CD4-positive, alpha-beta memory T cell (primary cell): ENCODE results near the gene PSG5. TPM values are rescaled to one million over a fixed set of nuclear protein-coding genes. Genes with fewer than 3 reads are reported as not detected.
"Not testable (repeated sequence)": the region's sequence is repeated elsewhere in the genome, so short reads cannot be mapped to it uniquely, and the experiment has no call there.

Source experiments
- CTCF ChIA-PET: fragments of 350-600 bp; sonication (Branson Sonifier 250); formaldehyde crosslinking; loops from one replicate; lab custom pipeline; 2021; ENCODE audit warnings: inconsistent platforms; ENCODE audit not compliant: partially characterized antibody; lab: Charles Lee
- POLR2A ChIA-PET: fragments of 350-600 bp; sonication (Branson Sonifier 250); formaldehyde crosslinking; loops from one replicate; lab custom pipeline; 2021; ENCODE audit not compliant: partially characterized antibody; lab: Charles Lee
- DNase-seq, 5 donors: peaks; one replicate each; pipeline versions ENCODE4 v3.0.0 to v3.0.0-alpha.2; 2020 to 2022; ENCODE audit warnings: mixed read lengths in 1 of 5
- H3K27ac ChIP-seq: one replicate; pipeline ENCODE4 v1.7.0; 2013; ENCODE audit warnings: low read depth, low read length
- H3K27me3 ChIP-seq: 2 replicates; pipeline ENCODE4 v1.7.0; 2013; ENCODE audit warnings: mild to moderate bottlenecking, low read length, moderate library complexity; ENCODE audit not compliant: insufficient read depth
- H3K36me3 ChIP-seq: 2 replicates; pipeline ENCODE4 v1.7.0; 2013; ENCODE audit warnings: mild to moderate bottlenecking, low read length, moderate library complexity; ENCODE audit not compliant: insufficient read depth
- H3K4me1 ChIP-seq: 2 replicates; pipeline ENCODE4 v1.7.0; 2013; ENCODE audit warnings: mild to moderate bottlenecking, low read length, moderate library complexity; ENCODE audit not compliant: insufficient read depth
- H3K4me3 ChIP-seq, 2 donors: one replicate each; pipeline ENCODE4 v1.7.0; 2013; ENCODE audit warnings: low read length in 2 of 2, mild to moderate bottlenecking in 1 of 2
- H3K9me3 ChIP-seq, 2 donors: one replicate each; pipeline ENCODE4 v1.7.0; 2013; ENCODE audit warnings: low read length in 2 of 2, control low read depth in 1 of 2; ENCODE audit not compliant: control insufficient read depth in 1 of 2
- H3K27ac Mint-ChIP-seq, 7 donors: one replicate each; pipeline ENCODE4 v1.8.0; 2020 to 2021; ENCODE audit warnings: mixed read lengths in 7 of 7, mild to moderate bottlenecking in 6 of 7, inconsistent platforms in 3 of 7, moderate library complexity in 3 of 7
- H3K27me3 Mint-ChIP-seq, 2 donors: one replicate each; pipeline ENCODE4 v1.8.0; 2020 to 2021; ENCODE audit warnings: mixed read lengths in 2 of 2
- H3K36me3 Mint-ChIP-seq, 2 donors: one replicate each; pipeline ENCODE4 v1.8.0; 2020 to 2021; ENCODE audit warnings: mixed read lengths in 2 of 2, inconsistent platforms in 1 of 2, mild to moderate bottlenecking in 1 of 2
- H3K4me1 Mint-ChIP-seq, 4 donors: one replicate each; pipeline ENCODE4 v1.8.0; 2020 to 2021; ENCODE audit warnings: mixed read lengths in 4 of 4, mild to moderate bottlenecking in 1 of 4
- H3K4me3 Mint-ChIP-seq, 8 donors: one replicate each; pipeline ENCODE4 v1.8.0; 2020 to 2021; ENCODE audit warnings: mixed read lengths in 8 of 8, mild to moderate bottlenecking in 7 of 8, moderate library complexity in 6 of 8, inconsistent platforms in 3 of 8
- H3K9me3 Mint-ChIP-seq, 8 donors: one replicate each; pipeline ENCODE4 v1.8.0; 2020 to 2021; ENCODE audit warnings: mixed read lengths in 8 of 8, mild to moderate bottlenecking in 5 of 8, inconsistent platforms in 3 of 8, moderate library complexity in 1 of 8
- intact Hi-C: fragments of 100-400 bp; cut with micrococcal nuclease; formaldehyde crosslinking; loops from one replicate; pipeline ENCODE4 v1.15.1; 2023
- polyA plus RNA-seq, 2 donors: library from polyadenylated mRNA; unstranded; fragments of 300-500 nt; fragmentation: Illumina TruSeq; gene quantifications; one replicate each; pipeline ENCODE4 v1.2.3, GENCODE V29; 2021
- total RNA-seq, 2 experiments: library from RNA; stranded (reverse); gene quantifications; one replicate each; pipeline ENCODE4 v1.2.3, GENCODE V29; 2021

Gene PSG5
- total and polyA plus RNA-seq, 4 experiments from 2014 or later: not detected

DNA sequence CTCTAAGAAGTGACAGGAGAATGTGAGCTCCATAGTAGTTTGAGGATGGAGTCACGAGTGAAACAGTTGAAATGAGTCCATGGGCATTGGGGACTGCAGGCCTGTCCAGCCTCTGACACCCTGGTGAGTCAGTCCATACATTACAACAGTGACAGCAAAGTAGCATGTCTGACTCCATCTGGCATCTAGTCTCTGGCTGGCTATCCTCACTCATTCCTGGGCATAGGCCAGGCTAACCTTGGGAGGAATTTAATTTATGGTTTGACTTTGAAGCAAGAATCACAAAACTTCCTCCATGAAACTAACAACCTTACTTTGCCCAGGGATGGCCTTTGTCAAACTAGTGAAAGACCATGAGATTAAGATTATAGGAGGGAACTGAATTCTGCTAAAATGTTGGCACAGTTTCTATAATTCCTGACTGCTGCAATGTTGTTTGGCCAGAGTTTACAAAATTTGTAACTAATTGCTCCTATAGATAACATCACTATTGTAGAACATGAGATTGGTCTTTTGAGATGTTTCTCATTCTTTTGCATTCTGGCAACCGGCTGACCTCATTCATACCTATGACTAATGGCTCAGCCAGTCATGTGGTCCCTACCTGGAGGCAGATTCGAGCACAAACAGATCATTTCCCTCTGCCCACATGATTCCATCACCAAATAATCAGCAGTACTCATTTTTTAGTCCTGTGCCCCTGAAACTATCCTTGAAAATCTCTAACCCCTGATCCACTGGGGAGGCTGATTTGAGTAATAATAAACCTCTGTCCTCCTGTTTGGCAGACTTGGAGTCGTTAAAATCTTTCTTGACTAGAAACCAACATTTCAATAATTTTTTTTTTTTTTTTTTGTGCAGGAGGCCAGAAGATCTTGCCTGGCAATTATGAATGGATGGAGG is 4.2 kb downstream of the PSG5 start:
- H3K4me3 Mint-ChIP-seq, H3K36me3 Mint-ChIP-seq, H3K27me3 ChIP-seq, H3K27ac Mint-ChIP-seq, H3K27ac ChIP-seq, DNase-seq, H3K9me3 Mint-ChIP-seq, H3K4me3 ChIP-seq, H3K4me1 ChIP-seq, H3K36me3 ChIP-seq, intact Hi-C loops, H3K9me3 ChIP-seq, POLR2A ChIA-PET, H3K4me1 Mint-ChIP-seq, CTCF ChIA-PET: not testable (repeated sequence)
- peaks cover 2 to 15% of the 10 kb centered on the region in 2 donors for H3K27me3 Mint-ChIP-seq

DNA sequence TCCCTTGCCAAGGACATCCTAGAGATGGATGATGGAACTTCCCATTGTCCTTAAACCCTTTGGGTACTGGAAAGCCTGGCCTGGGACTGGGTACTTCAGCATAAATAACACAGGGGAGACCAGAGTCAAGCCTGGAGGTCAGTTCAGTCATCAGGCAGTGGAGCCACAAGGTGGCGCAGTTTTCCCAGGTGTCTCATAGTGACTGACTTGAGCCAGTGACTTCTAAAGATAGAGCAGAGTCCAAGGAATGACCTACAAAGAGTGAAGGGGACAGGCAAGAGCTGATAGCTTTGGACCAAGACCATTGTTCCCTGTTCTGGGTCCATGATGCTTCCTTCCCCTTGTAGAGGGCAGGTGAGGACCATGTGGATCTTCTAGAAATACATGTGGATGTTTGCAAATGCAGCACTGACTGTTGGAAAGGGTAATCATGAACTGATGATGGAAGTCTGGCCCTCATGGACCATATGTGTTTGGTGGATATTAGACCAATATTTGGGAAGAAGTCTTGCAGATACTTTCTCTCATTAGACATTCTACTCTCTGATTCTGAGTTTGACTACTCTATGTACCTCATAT is 6.7 kb downstream of the PSG5 start:
- H3K4me1 ChIP-seq, H3K27me3 ChIP-seq, POLR2A ChIA-PET, H3K4me3 Mint-ChIP-seq, H3K36me3 Mint-ChIP-seq, H3K36me3 ChIP-seq, DNase-seq, H3K9me3 Mint-ChIP-seq, H3K27ac ChIP-seq, H3K27me3 Mint-ChIP-seq, CTCF ChIA-PET, intact Hi-C loops, H3K9me3 ChIP-seq, H3K4me1 Mint-ChIP-seq, H3K4me3 ChIP-seq: not testable (repeated sequence)
- peak overlapping the region in 1 of 7 donors; percentile 7 for H3K27ac Mint-ChIP-seq

DNA sequence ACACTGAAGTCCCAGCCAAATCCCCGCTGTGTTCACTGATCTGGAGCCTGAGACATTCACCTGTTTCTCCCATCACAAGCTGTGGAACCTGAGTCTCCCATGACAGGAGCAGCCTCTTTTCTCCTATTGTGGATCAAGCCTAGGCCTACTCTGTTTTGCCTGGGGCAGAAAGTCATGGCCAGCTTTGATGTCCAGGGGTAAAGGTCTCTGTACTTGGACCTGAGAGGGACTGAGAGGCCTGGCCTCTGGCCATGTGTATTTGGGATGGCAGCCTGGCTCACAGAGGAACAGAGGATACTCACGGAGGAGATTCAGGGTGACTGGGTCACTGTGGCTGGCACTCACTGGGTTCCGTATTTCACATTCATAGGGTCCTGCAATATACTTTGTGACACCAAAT is 7.8 kb downstream of the PSG5 start:
- H3K9me3 ChIP-seq, H3K9me3 Mint-ChIP-seq, DNase-seq, H3K4me1 ChIP-seq, H3K27me3 ChIP-seq, H3K27ac Mint-ChIP-seq, intact Hi-C loops, H3K4me3 ChIP-seq, POLR2A ChIA-PET, H3K4me3 Mint-ChIP-seq, H3K36me3 Mint-ChIP-seq, H3K36me3 ChIP-seq, H3K4me1 Mint-ChIP-seq, H3K27me3 Mint-ChIP-seq, CTCF ChIA-PET, H3K27ac ChIP-seq: not testable (repeated sequence)

DNA sequence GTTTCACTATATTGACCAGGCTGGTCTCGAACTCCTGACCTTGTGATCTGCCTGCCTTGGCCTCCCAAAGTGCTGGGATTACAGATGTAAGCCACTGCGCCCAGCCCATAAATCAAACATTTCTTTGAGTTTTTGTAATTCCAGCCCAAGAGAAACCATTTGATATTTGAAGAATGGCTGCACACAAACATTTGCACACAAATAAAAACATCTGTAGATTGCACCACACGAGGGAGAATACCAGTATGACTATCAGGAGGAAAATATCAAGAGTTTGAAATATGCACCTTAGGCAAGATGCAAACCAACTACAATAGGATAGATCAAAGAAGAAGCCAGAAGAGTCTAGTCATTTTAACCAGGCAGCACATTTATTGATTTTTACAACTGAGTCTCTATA is 20.4 kb downstream of the PSG5 start:
- H3K4me1 ChIP-seq, H3K36me3 ChIP-seq, intact Hi-C loops, H3K9me3 ChIP-seq, H3K36me3 Mint-ChIP-seq, POLR2A ChIA-PET, H3K4me3 ChIP-seq, H3K9me3 Mint-ChIP-seq, H3K27ac ChIP-seq, H3K27ac Mint-ChIP-seq, H3K4me3 Mint-ChIP-seq, H3K27me3 ChIP-seq, CTCF ChIA-PET, H3K4me1 Mint-ChIP-seq, DNase-seq: not testable (repeated sequence)
- peaks cover 19 to 29% of the 10 kb centered on the region in 2 donors for H3K27me3 Mint-ChIP-seq

DNA sequence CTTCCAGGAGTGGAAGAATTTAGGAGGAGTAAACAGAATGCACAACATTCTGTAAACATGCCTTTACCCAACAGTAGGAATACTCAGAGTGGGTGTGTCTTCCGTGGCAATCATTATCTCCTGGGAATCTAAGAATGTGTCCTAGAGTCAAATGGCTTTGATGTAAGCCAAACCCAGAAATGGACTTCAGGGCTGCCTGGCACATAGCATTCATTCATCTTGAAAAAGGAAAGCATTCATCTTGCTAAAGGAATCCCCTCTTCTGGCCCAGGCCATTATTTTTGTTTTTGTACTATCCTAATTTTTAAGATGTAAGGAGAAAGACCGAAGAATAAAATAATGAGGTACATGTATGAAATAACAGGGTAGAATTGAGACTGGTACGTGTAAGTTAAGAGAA is 23.2 kb downstream of the PSG5 start:
- H3K4me3 ChIP-seq, H3K36me3 ChIP-seq, H3K36me3 Mint-ChIP-seq, H3K27me3 ChIP-seq, H3K9me3 ChIP-seq, CTCF ChIA-PET, H3K4me1 Mint-ChIP-seq, H3K4me1 ChIP-seq, H3K4me3 Mint-ChIP-seq, DNase-seq, H3K27ac ChIP-seq, intact Hi-C loops, H3K27ac Mint-ChIP-seq, POLR2A ChIA-PET: not testable (repeated sequence)
- Mint-ChIP-seq H3K9me3 (peaks cover 0 to 10% (median 0%) of the 10 kb centered on the region in 8 donors), H3K27me3 (peaks cover 12 to 16% of the 10 kb centered on the region in 2 donors)

DNA sequence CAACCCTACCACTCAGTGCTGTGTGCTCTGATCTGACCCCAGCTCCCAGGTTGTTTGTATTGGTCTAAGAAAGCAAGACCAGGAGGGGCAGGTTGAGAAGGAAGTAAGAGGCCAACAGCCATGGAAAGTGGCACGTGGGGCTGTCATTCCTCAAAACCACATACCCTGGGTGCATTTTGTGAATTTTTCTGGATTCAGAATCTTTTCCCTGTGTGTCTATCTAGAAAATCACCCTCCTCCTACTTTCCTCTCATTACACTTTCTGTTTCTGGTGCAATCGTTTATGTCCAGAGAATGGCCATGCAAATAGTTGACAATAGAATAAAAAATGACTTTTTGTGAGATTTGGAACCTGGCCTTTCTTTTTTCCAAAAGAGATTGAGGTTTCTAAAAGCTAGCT is 24.1 kb downstream of the PSG5 start:
- intact Hi-C loops, H3K4me3 ChIP-seq, H3K27ac Mint-ChIP-seq, H3K27me3 ChIP-seq, H3K4me1 Mint-ChIP-seq, H3K36me3 ChIP-seq, H3K9me3 ChIP-seq, POLR2A ChIA-PET, H3K4me3 Mint-ChIP-seq, H3K4me1 ChIP-seq, CTCF ChIA-PET, H3K27ac ChIP-seq, DNase-seq, H3K36me3 Mint-ChIP-seq: not testable (repeated sequence)
- Mint-ChIP-seq H3K9me3 (peaks cover 0 to 10% (median 0%) of the 10 kb centered on the region in 8 donors), H3K27me3 (peaks cover 12 to 16% of the 10 kb centered on the region in 2 donors)

DNA sequence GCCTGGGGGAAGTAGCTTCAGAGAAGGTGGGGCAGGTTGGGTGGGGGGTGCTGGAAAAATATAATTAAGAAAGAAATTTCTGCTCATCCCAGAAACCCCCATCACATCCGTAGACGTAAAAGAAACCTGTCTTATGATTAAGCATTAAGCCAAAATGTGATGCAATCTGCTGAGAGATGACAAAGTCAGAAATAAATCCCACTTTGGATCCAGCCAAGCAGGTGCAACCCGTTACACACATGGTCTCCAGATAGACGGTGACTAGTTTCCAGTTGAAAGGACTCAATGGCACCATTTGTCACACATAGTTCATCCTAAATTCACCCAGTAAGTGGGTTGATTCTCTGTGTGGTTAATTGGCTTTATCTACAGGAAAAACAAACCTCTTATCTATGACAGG is 34.1 kb downstream of the PSG5 start:
- Mint-ChIP-seq H3K27me3 (peaks cover 7% of the 10 kb centered on the region in 2 donors), H3K4me1 (no peaks in the 10 kb centered on the region), H3K4me3 (no peak overlapping the region), H3K27ac (no peak overlapping the region), H3K9me3 (peaks cover 0 to 24% (median 8%) of the 10 kb centered on the region in 8 donors), H3K36me3 (no peaks in the 10 kb centered on the region)
- Histone ChIP-seq H3K36me3 (no peaks in the 10 kb centered on the region), H3K9me3 (no peaks in the 10 kb centered on the region), H3K27me3 (no peaks in the 10 kb centered on the region), H3K4me1 (no peaks in the 10 kb centered on the region), H3K4me3 (no peak overlapping the region), H3K27ac (no peak overlapping the region)
- intact Hi-C loops: no loop called here
- POLR2A ChIA-PET: no interaction called here
- CTCF ChIA-PET: no interaction called here
- DNase-seq: no peak
